Mononuclear cell (primary cell): ENCODE measurements around the gene ITSN2. TPM values are rescaled to one million over a fixed set of nuclear protein-coding genes. Genes with fewer than 3 reads are reported as not detected.
"Not testable (repeated sequence)": the region's sequence is repeated elsewhere in the genome, so short reads cannot be mapped to it uniquely, and the experiment has no call there.

Source experiments
- H3K27me3 ChIP-seq: 2 replicates; pipeline ENCODE4 v1.6.0; 2011; ENCODE audit warnings: low read length, control low read depth; ENCODE audit not compliant: insufficient read depth
- H3K4me1 ChIP-seq: 2 replicates; pipeline ENCODE4 v1.5.1; 2011; ENCODE audit warnings: mild to moderate bottlenecking, low read length, control low read depth; ENCODE audit not compliant: insufficient read depth
- H3K4me3 ChIP-seq: 2 replicates; pipeline ENCODE4 v1.5.1; 2011; ENCODE audit warnings: mild to moderate bottlenecking, low read length, moderate library complexity
- H3K9me3 ChIP-seq: 2 replicates; pipeline ENCODE4 v1.5.1; 2011; ENCODE audit warnings: low read depth, mild to moderate bottlenecking, control low read depth, low read length
- total RNA-seq: library from RNA; depleted of rRNA; stranded (reverse); fragments of >200 nt; gene quantifications from one replicate; pipeline ENCODE4 v1.2.3, GENCODE V29; 2012

ITSN2 gene
- total RNA-seq, 1 donor = 102 TPM

- Histone ChIP-seq H3K9me3 (no peaks in the 10 kb centered on the region), H3K27me3 (no peaks in the 10 kb centered on the region), H3K4me1 (no peaks in the 10 kb centered on the region), H3K4me3 (no peak overlapping the region)
Observed at GRCh38 chr2:24208490-24208889, 151.8 kb downstream of the ITSN2 start.

DNA sequence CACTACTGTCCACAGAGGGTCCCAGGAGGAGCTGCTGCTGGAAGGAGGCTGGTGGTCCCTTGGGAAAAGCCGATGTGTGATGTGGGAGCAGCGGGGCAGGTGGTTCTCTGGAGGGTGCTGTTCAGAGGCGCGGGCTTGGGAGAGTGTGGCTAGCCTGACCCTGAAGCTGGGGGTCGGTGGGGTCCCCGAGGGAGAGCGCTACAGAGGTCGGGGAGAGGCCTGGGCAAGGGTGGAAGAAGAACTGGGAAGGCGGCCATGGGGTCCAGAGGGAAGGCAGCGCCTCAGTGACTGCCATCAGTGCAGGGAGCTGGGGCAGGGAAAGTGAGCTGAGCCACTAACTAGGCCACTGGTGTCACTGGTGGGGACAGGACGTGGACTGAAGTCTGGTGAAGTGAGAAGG is 153.0 kb downstream of the ITSN2 start:
- Histone ChIP-seq H3K9me3 (no peaks in the 10 kb centered on the region), H3K4me3 (no peak overlapping the region), H3K27me3 (no peaks in the 10 kb centered on the region), H3K4me1 (no peaks in the 10 kb centered on the region)

DNA sequence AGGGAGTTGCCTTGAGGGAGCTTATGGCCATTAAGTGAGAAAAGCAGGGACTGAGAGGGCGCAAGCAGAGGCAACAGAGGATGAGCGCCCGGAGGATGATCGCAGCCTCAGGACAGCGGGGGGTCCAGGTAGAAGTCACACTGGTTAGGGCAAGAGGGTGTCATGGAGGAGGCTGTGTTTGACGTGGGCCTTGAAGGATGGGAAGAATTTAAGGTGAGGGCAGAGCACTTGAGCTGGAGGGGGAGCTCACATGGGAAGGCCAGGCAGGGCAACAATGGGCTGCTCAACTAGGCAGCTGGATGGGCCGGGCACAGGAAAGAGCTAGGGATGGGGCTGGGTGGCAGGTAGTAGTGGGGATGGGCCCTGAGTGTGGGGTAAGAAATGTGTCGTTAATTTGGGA is 153.6 kb downstream of the ITSN2 start:
- Histone ChIP-seq H3K4me3 (no peak overlapping the region), H3K4me1 (no peaks in the 10 kb centered on the region), H3K9me3 (no peaks in the 10 kb centered on the region), H3K27me3 (no peaks in the 10 kb centered on the region)

- Histone ChIP-seq H3K4me1 (no peaks in the 10 kb centered on the region), H3K4me3 (no peak overlapping the region), H3K27me3 (no peaks in the 10 kb centered on the region), H3K9me3 (no peaks in the 10 kb centered on the region)
Observed at GRCh38 chr2:24206242-24206641, 154.1 kb downstream of the ITSN2 start.

GRCh38 chr2:24205131-24205530 is 155.2 kb downstream of the ITSN2 start:
- Histone ChIP-seq H3K4me1 (no peaks in the 10 kb centered on the region), H3K27me3 (no peaks in the 10 kb centered on the region), H3K4me3 (no peak overlapping the region), H3K9me3 (no peaks in the 10 kb centered on the region)

DNA sequence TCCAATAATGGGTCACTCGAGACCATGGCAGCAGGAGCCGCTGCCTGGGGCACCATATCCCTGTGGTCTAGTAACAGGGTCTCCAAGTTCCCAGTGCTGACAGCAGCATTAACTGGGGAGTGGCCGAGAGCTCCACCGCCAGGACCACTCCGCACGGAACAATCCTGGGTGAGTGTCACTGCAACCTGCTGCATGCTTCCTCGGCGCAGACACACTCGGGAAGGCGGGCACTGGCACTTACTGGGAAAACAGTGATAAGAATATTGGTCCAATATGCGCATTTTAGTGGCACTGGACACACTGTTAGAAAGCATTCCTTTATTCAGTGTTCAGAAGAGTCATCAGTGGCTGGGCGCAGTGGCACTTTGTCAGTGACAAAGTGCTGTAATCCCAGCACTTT is 155.8 kb downstream of the ITSN2 start:
- no peaks in the 10 kb centered on the region for H3K9me3 ChIP-seq
- H3K4me3 ChIP-seq = no peak overlapping the region
- no peaks in the 10 kb centered on the region for H3K4me1 ChIP-seq

GRCh38 chr2:24203787-24204150 is 156.6 kb downstream of the ITSN2 start:
- H3K27me3 ChIP-seq = no peaks in the 10 kb centered on the region
- H3K4me1 ChIP-seq = no peaks in the 10 kb centered on the region
- no peaks in the 10 kb centered on the region for H3K9me3 ChIP-seq
- no peak overlapping the region for H3K4me3 ChIP-seq

More for the DNA sequence above, 155.8 kb downstream of the ITSN2 start:
- no peaks in the 10 kb centered on the region for H3K27me3 ChIP-seq

DNA sequence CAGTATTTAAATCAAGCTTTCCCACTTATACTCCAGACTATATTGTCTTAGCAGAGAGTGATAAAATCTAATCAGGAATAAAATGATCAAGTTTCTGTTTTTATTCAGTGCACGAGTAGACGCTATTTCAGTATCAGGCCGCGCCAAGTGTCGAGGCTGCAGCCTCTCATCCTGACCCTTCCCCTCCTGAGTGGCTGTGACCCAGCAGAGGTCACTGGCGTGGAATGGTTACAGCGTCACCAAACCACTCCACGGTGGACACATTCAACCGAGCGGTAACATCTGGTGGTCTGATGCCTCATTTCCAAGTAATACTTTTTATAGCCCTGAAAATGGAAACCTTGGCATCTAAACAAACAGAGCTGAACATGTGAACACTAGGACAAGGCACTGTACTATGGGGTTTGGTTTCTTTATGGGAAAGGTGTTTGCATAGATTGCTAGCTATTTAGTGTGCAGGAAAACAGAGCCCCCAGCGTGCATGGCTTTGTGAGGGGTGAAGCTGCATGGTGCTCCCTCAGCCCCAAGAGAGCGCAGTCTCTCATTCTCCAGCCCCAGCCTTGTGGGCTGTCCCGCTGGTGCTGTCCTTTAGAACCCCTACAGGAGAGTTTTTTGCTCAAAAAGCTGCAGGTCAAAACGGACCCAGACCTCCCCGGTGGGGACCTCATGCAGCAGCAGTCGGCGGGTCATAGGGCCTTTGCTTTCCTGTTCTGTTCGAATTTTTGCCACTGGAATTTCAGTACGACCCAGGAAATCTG is 157.1 kb downstream of the ITSN2 start:
- no peak overlapping the region for H3K4me3 ChIP-seq
- no peaks in the 10 kb centered on the region for H3K4me1 ChIP-seq
- H3K9me3 ChIP-seq = no peaks in the 10 kb centered on the region
- no peaks in the 10 kb centered on the region for H3K27me3 ChIP-seq

GRCh38 chr2:24200799-24201198 is 159.5 kb downstream of the ITSN2 start:
- Histone ChIP-seq H3K27me3 (no peaks in the 10 kb centered on the region), H3K4me3 (no peak overlapping the region), H3K9me3 (no peaks in the 10 kb centered on the region), H3K4me1 (no peaks in the 10 kb centered on the region)

GRCh38 chr2:24199968-24200590 is 160.3 kb downstream of the ITSN2 start:
- Histone ChIP-seq H3K4me3 (no peak overlapping the region), H3K4me1 (no peaks in the 10 kb centered on the region), H3K9me3 (no peaks in the 10 kb centered on the region), H3K27me3 (no peaks in the 10 kb centered on the region)

GRCh38 chr2:24197213-24197612 is 163.1 kb downstream of the ITSN2 start:
- not testable (repeated sequence) for H3K4me1 ChIP-seq, H3K9me3 ChIP-seq, H3K27me3 ChIP-seq

DNA sequence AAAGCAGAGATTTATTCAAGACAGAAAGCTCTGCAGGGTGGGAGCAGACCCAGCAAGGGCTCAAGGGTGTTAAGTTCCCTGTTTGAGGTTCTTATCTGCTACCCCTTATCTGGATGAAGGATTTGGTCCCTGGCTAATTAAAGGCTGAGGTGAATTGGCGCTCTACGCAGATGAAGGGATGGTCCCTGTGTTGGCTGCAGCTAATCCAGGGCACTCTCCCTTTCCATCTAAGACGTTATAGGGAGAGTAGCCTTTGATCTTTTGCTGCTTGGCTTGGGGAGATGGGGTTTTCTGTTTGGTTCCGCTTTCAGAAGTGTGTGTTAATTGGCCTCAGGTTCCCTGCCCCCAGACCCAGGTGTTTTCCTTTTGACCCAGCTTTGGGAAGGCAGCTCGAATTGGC is 168.5 kb downstream of the ITSN2 start:
- H3K4me1 ChIP-seq = no peaks in the 10 kb centered on the region
- H3K27me3 ChIP-seq = no peaks in the 10 kb centered on the region
- no peaks in the 10 kb centered on the region for H3K9me3 ChIP-seq
- H3K4me3 ChIP-seq = no peak overlapping the region

More at GRCh38 chr2:24197213-24197612, 163.1 kb downstream of the ITSN2 start:
- H3K4me3 ChIP-seq = not testable (repeated sequence)

DNA sequence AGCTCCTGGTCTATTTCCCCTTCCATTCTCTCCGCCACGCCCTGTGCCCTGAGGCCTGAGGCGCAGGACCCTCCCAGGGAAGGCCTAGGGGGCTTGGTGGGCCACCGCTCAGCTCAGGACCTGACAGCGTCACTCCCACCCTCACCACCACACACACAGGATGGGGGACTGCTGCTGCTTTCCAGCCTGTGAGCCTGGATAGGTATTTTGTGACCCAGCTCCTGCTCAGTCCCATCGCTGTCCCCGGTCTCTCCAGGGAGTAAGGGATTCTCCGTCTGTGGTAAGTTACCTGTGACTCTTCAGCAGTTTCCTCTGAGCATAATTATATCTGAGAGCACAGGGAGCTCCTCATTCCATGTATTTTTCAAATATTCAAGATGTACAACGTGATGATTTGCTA is 169.2 kb downstream of the ITSN2 start:
- Histone ChIP-seq H3K9me3 (no peaks in the 10 kb centered on the region), H3K4me1 (no peaks in the 10 kb centered on the region), H3K27me3 (no peaks in the 10 kb centered on the region), H3K4me3 (no peak overlapping the region)

- no peak overlapping the region for H3K4me3 ChIP-seq
- no peaks in the 10 kb centered on the region for H3K9me3 ChIP-seq
- H3K27me3 ChIP-seq = no peaks in the 10 kb centered on the region
- no peaks in the 10 kb centered on the region for H3K4me1 ChIP-seq
Observed at GRCh38 chr2:24190503-24190902, 169.8 kb downstream of the ITSN2 start.

DNA sequence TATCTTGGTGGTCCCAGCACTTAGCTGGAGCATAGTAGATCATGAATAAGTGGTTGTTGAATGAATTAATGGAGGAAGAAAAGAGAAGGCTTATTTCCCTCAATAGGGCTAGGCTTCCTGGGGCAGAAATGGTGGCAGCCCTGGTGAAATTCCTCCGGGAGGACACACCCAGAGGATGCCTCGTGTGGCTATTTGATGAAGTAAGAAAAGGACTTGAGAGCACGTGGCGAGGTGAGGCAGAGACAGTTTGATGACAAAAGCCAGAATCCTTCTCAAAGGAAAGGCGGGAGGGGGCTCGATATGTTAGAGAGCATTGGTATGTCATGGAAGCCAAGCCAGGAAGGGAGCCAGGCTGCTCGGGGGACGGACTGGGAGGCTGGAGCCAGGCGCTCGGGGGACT is 170.8 kb downstream of the ITSN2 start:
- H3K4me3 ChIP-seq = no peak overlapping the region
- H3K27me3 ChIP-seq = no peaks in the 10 kb centered on the region
- H3K4me1 ChIP-seq = no peaks in the 10 kb centered on the region
- H3K9me3 ChIP-seq = no peaks in the 10 kb centered on the region
